HFF-Myc (cell line): ENCODE results near the gene NCKAP5.

ENCODE experiments used
- DNase-seq: peaks from one replicate; pipeline ENCODE4 v3.0.0-alpha.2; 2011; ENCODE audit warnings: low read depth; ENCODE audit errors: extremely low read depth
- H3K4me3 ChIP-seq: replicated peaks from 2 replicates; pipeline ENCODE4 v1.5.1; 2011; ENCODE audit warnings: low read depth, mild to moderate bottlenecking, control low read depth, low read length
- TF ChIP-seq, protein P1 (sequence below): IDR thresholded peaks from 2 replicates; pipeline ENCODE4 v1.5.1; 2012; ENCODE audit warnings: mild to moderate bottlenecking, low read depth, low read length, control low read depth; ENCODE audit errors: missing control alignments

NCKAP5 gene

DNA sequence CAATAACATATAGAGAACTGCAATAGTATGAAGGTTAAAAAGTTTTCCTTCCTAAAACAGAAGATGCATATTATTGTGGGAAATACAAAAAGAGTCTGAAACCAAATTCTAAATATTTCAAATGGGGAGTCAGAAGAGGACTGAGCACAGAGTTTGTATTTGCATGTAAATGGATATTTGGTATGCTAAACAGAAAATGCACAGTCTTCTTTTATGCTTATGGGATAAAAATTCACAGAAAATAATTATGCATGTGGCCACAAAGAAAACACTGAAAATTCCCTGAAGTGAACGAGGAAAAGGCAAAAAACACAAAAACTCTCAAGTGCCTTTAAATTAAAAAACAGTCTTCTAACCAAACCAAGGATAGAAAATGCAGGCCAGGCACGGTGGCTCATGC lies 142.7 kb downstream of the NCKAP5 start:
- TF ChIP-seq, protein P1, sequence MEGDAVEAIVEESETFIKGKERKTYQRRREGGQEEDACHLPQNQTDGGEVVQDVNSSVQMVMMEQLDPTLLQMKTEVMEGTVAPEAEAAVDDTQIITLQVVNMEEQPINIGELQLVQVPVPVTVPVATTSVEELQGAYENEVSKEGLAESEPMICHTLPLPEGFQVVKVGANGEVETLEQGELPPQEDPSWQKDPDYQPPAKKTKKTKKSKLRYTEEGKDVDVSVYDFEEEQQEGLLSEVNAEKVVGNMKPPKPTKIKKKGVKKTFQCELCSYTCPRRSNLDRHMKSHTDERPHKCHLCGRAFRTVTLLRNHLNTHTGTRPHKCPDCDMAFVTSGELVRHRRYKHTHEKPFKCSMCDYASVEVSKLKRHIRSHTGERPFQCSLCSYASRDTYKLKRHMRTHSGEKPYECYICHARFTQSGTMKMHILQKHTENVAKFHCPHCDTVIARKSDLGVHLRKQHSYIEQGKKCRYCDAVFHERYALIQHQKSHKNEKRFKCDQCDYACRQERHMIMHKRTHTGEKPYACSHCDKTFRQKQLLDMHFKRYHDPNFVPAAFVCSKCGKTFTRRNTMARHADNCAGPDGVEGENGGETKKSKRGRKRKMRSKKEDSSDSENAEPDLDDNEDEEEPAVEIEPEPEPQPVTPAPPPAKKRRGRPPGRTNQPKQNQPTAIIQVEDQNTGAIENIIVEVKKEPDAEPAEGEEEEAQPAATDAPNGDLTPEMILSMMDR, result no peak
- H3K4me3 ChIP-seq, result no peak overlapping the region
- no peak for DNase-seq

DNA sequence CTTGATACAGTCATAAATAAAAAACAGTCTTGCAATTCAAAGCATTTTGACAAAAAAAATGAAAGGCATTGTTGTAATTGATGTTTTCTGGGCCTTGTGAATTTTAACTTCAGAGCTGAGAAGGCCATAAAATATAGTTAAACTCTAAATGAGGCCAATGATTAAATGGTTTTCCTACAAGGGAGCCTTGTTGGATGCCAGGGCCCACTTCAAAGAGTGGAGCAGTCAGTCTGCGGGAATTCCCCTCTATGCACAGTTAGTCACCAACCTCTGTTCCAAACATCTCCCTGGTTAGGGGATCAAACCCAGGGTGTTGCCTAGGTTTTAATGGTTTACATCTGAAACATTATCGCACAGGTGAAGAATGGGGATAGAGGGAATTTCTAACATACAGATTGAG lies 143.4 kb downstream of the NCKAP5 start:
- DNase-seq, result no peak
- H3K4me3 ChIP-seq, result no peak overlapping the region
- TF ChIP-seq, protein P1, result no peak

DNA sequence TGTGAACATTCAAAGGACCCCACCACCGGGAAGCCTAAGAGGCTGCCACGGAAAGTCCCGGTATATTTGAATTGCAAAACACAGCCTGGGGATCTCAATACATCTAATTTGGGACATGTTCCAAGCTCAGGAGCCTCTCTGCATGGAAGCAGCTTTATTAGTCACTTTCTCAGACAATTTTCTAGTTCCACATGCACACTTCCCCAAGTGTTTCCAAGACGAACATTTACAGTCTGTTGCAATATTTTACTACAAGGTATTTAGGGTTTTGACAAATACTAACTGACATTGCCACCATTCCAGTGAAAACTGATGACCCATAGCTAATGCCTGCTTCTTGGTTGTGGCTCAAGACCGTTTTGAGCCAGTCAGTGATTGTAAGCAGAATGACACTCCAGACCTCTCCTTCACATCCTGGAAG lies 145.3 kb downstream of the NCKAP5 start:
- no peak overlapping the region for H3K4me3 ChIP-seq
- TF ChIP-seq, protein P1, result no peak
- DNase-seq, result no peak

DNA sequence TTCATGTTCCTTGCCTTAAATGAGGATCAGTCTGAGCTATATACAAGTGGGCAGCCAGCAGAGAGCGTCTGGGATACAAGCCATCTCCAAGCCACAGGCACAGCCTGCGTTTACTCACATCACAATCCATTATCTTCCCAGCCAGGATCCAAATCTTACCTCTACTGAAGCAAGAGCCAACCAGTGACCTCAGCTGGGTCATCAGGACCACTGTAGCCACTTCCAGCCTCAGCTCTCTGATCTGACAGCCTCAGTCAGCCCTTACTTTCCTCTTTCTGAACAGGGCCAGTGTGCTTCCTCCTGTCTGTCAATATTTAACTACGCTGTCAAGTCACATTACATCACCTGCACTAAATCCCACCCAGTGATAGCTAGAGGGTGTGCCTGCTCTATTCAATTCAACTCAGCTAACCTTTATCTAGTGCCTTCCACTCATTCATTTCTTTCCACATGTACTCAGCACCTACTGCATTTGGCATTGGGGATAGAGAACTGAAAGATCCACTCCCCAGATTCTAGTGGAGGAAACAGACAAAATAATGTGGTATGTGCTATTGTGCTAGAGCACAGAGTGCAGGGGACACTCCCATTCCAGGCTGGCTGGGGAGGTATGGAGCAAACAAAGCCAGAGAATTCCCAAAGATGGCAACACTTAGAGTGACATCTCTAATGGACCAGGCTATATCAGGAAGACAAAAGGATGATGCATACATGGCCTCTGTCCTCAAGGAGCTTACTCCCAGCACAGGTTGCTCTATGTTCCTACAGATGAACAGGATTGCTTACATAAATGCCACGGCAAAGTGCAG lies 146.5 kb downstream of the NCKAP5 start:
- TF ChIP-seq, protein P1, result no peak
- no peak for DNase-seq
- H3K4me3 ChIP-seq, result no peak overlapping the region

DNA sequence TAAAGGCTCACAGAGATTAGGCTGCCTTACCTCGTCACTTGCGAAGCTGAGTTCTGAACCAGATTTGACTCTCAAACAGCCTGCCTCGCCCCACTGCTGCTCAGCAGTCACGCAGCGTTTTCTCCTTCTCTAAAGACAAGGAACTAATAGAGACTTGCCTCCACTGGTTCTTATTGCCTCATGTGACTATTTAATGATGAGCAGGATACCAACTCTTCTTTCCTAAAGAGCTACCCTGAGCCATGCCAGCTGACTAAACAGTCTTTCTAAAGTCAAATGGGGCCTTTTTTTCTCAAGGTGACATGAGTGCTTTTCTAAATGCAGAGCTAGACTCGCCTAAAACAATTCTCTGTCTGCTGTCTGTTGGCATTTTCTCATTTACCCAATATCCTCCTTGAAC lies 147.5 kb downstream of the NCKAP5 start:
- TF ChIP-seq, protein P1, result no peak
- DNase-seq, result no peak
- H3K4me3 ChIP-seq, result no peak overlapping the region

DNA sequence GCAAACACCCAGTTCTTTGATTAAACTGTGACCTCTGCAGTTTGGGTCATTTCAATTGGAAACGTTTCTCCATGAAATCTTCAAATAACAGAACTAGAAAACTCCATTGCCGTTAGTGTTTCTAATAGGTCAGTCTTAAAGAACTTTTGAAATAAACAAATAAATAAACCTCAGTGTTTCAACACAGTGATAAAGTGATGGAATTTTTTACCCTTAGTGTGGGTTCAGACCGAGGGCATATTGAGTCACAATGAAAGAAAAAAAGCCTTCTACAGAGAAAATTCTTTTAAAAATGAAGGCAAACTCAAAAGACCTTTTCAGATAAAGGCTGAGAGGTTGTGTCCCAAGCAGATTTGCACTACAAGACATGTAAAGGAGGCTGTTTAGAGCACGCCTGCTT lies 149.6 kb downstream of the NCKAP5 start:
- TF ChIP-seq, protein P1, result no peak
- no peak for DNase-seq
- H3K4me3 ChIP-seq, result no peak overlapping the region

DNA sequence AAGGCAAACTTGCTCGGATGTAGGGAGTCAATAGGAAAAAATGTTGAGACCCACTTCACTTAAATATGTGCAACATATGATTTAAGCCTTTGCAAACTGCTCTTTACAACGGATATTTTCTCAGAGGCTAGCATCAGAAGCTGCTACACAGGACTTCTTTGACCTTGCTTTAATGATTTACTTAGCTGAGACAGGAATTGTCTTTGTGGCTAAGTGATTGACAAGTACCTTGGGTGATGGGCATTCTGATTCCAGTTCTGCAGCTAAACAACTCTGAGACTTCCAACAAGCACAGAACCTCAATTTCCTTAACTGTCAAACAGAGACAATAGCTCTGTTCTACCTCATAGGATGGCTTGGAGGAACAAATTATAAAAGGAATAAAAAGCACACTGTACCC lies 150.2 kb downstream of the NCKAP5 start:
- no peak overlapping the region for H3K4me3 ChIP-seq
- TF ChIP-seq, protein P1, result no peak
- DNase-seq, result no peak
